H1 (cell line): ENCODE measurements around the gene TMEM253. TPM values are rescaled to one million over a fixed set of nuclear protein-coding genes. Genes with fewer than 3 reads are reported as not detected.

Experiments
- BCL11A ChIP-seq, 2 experiments: IDR thresholded peaks; one replicate each; pipeline ENCODE4 v1.6.1; 2011; ENCODE audit warnings: low read depth in 2 of 2, low read length in 2 of 2, mild to moderate bottlenecking in 2 of 2
- CBX5 ChIP-seq: fragments of 300-800, 300-1000 bp; sonication (generic); IDR thresholded peaks from 2 replicates; pipeline ENCODE4 v1.7.1; 2016; ENCODE audit warnings: antibody characterized with exemption, low read length, low read depth
- CEBPB ChIP-seq: IDR thresholded peaks from 2 replicates; pipeline ENCODE4 v1.6.1; 2012; ENCODE audit warnings: low read depth, low read length
- CHD7 ChIP-seq: fragments of 300-600 bp; sonication (generic); IDR thresholded peaks from 2 replicates; pipeline ENCODE4 v1.7.1; 2012; ENCODE audit warnings: low read length, moderate library complexity, mild to moderate bottlenecking, inconsistent platforms; ENCODE audit not compliant: insufficient replicate concordance
- FOSL1 ChIP-seq: IDR thresholded peaks from 2 replicates; pipeline ENCODE4 v1.6.1; 2011; ENCODE audit warnings: mild to moderate bottlenecking, low read depth, low read length, moderate library complexity; ENCODE audit not compliant: insufficient read depth
- HDAC6 ChIP-seq: IDR thresholded peaks from one replicate; pipeline ENCODE4 v1.7.1; 2012; ENCODE audit warnings: low read depth, mild to moderate bottlenecking, inconsistent platforms, low read length, moderate library complexity
- TAF1 ChIP-seq: IDR thresholded peaks from 2 replicates; pipeline ENCODE4 v1.6.1; 2011; ENCODE audit warnings: mild to moderate bottlenecking, low read depth, low read length
- ZNF274 ChIP-seq: IDR thresholded peaks from 2 replicates; pipeline ENCODE4 v1.7.0; 2012; ENCODE audit warnings: low read length, borderline replicate concordance; ENCODE audit errors: extremely low read depth
- polyA plus RNA-seq, 7 experiments: library from polyadenylated mRNA; depleted of rRNA in 3 of 7; stranded (reverse) in 5 of 7; unstranded in 2 of 7; fragments of >200 nt in 5 of 7; fragments of 200-250 nt in 2 of 7; gene quantifications; 1 replicate in 5 of 7; 2 replicates in 1 of 7; 4 replicates in 1 of 7; pipeline versions ENCODE4 v1.2.1 to v1.2.3, GENCODE V29; 2011 to 2013; ENCODE audit warnings: missing spikeins in 2 of 7, mixed read lengths in 2 of 7
- total RNA-seq: library from RNA; stranded (reverse); fragmentation: NEBNext Ultra II Directional; extraction: Animal tissue kit (Norgen Biotek cat#: 25700); gene quantifications from 2 replicates; pipeline ENCODE4 v1.2.1, GENCODE V29; 2021

Gene TMEM253
- total and polyA plus RNA-seq, 2 of the 8 experiments (the other 6 are each of a cell fraction or from before 2014, with no cell fraction given), result 1.9 to 2.2 TPM

- TF ChIP-seq ZNF274 (no peak), CBX5 (no peak), HDAC6 (no peak), FOSL1 (no peak), TAF1 (no peak), CEBPB (no peak), CHD7 (no peak), BCL11A (IDR thresholded peaks at IDR 0.05; ENCODE audit: low read depth in 2 of 2, low read length in 2 of 2) (no peak)
Observed at GRCh38 chr14:21091821-21092272, 9.0 kb upstream of the TMEM253 start (continued).
